Hepatocyte (in vitro differentiated cells): ENCODE results near the gene CBL. TPM values are rescaled to one million over a fixed set of nuclear protein-coding genes. Genes with fewer than 3 reads are reported as not detected.

Experiments
- DNase-seq: peaks from one replicate; pipeline ENCODE4 v3.0.0-alpha.2; 2016; ENCODE audit warnings: low spot score
- H2AFZ ChIP-seq: fragments of 200-600 bp; sonication (generic); 2 replicates; pipeline ENCODE4 v1.6.0; 2016; ENCODE audit warnings: antibody characterized with exemption, mild to moderate bottlenecking
- H3K27ac ChIP-seq: fragments of 200-600 bp; sonication (generic); 2 replicates; pipeline ENCODE4 v1.5.1; 2016; ENCODE audit warnings: mild to moderate bottlenecking
- H3K27me3 ChIP-seq: fragments of 200-600 bp; sonication (generic); 2 replicates; pipeline ENCODE4 v1.6.1; 2016
- H3K36me3 ChIP-seq: fragments of 200-600 bp; sonication (generic); replicated peaks from 2 replicates; pipeline ENCODE4 v1.5.1; 2016; ENCODE audit warnings: low read depth; ENCODE audit not compliant: insufficient read depth
- H3K4me1 ChIP-seq: fragments of 200-600 bp; sonication (generic); 2 replicates; pipeline ENCODE4 v1.5.1; 2016; ENCODE audit warnings: mild to moderate bottlenecking, moderate library complexity; ENCODE audit not compliant: insufficient read depth
- H3K4me2 ChIP-seq: fragments of 200-600 bp; sonication (generic); 2 replicates; pipeline ENCODE4 v1.6.0; 2016
- H3K4me3 ChIP-seq: fragments of 200-600 bp; sonication (generic); 2 replicates; pipeline ENCODE4 v1.5.1; 2016; ENCODE audit warnings: mild to moderate bottlenecking
- H3K79me2 ChIP-seq: fragments of 200-600 bp; sonication (generic); 2 replicates; pipeline ENCODE4 v1.6.0; 2017; ENCODE audit warnings: mild to moderate bottlenecking
- H3K9me2 ChIP-seq: fragments of 200-600 bp; sonication (generic); replicated peaks from 2 replicates; pipeline ENCODE4 v1.6.0; 2017; ENCODE audit warnings: mild to moderate bottlenecking; ENCODE audit not compliant: insufficient read depth
- H3K9me3 ChIP-seq: fragments of 200-600 bp; sonication (generic); 2 replicates; pipeline ENCODE4 v1.5.1; 2016; ENCODE audit warnings: low read depth, mild to moderate bottlenecking
- H4K20me1 ChIP-seq: fragments of 200-600 bp; sonication (generic); 2 replicates; pipeline ENCODE4 v1.6.0; 2016; ENCODE audit warnings: mild to moderate bottlenecking; ENCODE audit not compliant: insufficient read depth, poor library complexity, severe bottlenecking
- EZH2 ChIP-seq: fragments of 200-600 bp; sonication (generic); IDR thresholded peaks from 2 replicates; pipeline ENCODE4 v1.6.1; 2016; ENCODE audit warnings: antibody characterized with exemption, mild to moderate bottlenecking, borderline replicate concordance
- EZH2phosphoT487 ChIP-seq: fragments of 200-600 bp; sonication (generic); IDR thresholded peaks from one replicate; pipeline ENCODE4 v1.6.1; 2018; ENCODE audit warnings: antibody characterized with exemption, mild to moderate bottlenecking, low read depth, moderate library complexity; ENCODE audit not compliant: unreplicated experiment, severe bottlenecking
- WGBS: methylation state at CpG from one replicate; pipeline ENCODE4 v1.1.6; 2016; ENCODE audit warnings: low lambda C conversion rate; ENCODE audit errors: missing lambda C conversion rate; 5-methylcytosine and 5-hydroxymethylcytosine counted together
- polyA plus RNA-seq: library from polyadenylated mRNA; unstranded; fragments of >200 nt; fragmentation: Nextera tagmentation; extraction: Ambion mirVana; gene quantifications from 2 replicates; pipeline ENCODE4 v1.2.1, GENCODE V29; 2016
- total RNA-seq: library from RNA; depleted of rRNA; stranded (reverse); fragments of >200 nt; gene quantifications from 2 replicates; pipeline ENCODE4 v1.2.3, GENCODE V29; 2014
- TF ChIP-seq, protein P1 (sequence below): fragments of 200-600 bp; sonication (generic); IDR thresholded peaks from 2 replicates; pipeline ENCODE4 v1.5.1; 2016; ENCODE audit warnings: antibody characterized with exemption, mild to moderate bottlenecking; ENCODE audit not compliant: poor library complexity

The CBL gene
- total RNA-seq (12.1 and 15.6 TPM in 2 replicates), polyA plus RNA-seq (4.6 and 6.6 TPM in 2 replicates)

- H2AFZ ChIP-seq = peak within 1 kb of the TSS; percentile 99
- peak; percentile 97 for DNase-seq
- H3K27me3 ChIP-seq = no peaks in the 10 kb centered on the region
- WGBS = 4% methylated on average over 30 of the region's 88 CpGs
- H3K79me2 ChIP-seq = peaks cover 46% of the 10 kb centered on the region
- H3K4me1 ChIP-seq = peaks cover 8% of the 10 kb centered on the region
- H3K9me3 ChIP-seq = no peaks in the 10 kb centered on the region
- peak within 1 kb of the TSS; percentile 97 for H3K27ac ChIP-seq
- peak within 1 kb of the TSS; percentile 80 for H3K4me2 ChIP-seq
- H4K20me1 ChIP-seq = peaks cover 19% of the 10 kb centered on the region
- TF ChIP-seq, protein P1, sequence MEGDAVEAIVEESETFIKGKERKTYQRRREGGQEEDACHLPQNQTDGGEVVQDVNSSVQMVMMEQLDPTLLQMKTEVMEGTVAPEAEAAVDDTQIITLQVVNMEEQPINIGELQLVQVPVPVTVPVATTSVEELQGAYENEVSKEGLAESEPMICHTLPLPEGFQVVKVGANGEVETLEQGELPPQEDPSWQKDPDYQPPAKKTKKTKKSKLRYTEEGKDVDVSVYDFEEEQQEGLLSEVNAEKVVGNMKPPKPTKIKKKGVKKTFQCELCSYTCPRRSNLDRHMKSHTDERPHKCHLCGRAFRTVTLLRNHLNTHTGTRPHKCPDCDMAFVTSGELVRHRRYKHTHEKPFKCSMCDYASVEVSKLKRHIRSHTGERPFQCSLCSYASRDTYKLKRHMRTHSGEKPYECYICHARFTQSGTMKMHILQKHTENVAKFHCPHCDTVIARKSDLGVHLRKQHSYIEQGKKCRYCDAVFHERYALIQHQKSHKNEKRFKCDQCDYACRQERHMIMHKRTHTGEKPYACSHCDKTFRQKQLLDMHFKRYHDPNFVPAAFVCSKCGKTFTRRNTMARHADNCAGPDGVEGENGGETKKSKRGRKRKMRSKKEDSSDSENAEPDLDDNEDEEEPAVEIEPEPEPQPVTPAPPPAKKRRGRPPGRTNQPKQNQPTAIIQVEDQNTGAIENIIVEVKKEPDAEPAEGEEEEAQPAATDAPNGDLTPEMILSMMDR = peak; percentile 97
- no peak for TF ChIP-seq EZH2phosphoT487
- no peak for TF ChIP-seq EZH2
- H3K36me3 ChIP-seq = no peaks in the 10 kb centered on the region
- H3K4me3 ChIP-seq = peak within 1 kb of the TSS; percentile 99
- H3K9me2 ChIP-seq = no peaks in the 10 kb centered on the region
Measured at GRCh38 chr11:119205574-119206510, at the start of gene CBL. Gene CBL (plus strand): TSS chr11:119206339. CDS start chr11:119206418, 79 bp downstream.

DNA sequence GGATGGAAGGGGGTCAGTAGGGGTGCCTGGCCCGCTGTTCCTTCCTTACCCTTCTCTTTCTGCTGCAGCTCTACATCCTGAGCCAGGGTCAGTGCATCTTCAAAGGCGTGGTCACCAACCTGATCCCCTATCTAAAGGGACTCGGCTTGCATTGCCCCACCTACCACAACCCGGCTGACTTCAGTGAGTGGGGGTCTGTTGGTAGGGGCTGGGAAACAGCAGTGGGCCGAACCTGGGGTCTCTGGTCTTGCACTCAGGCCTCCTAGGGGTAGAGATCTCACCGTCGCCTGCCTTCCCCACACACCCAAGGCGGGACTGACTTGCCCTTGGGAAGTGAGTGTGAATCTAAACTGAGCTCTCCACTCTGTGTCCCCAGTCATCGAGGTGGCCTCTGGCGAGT lies 49.6 kb upstream of the CBL start:
- TF ChIP-seq, protein P1 = no peak
- TF ChIP-seq EZH2phosphoT487 = no peak
- no peak for TF ChIP-seq EZH2
- H3K9me3 ChIP-seq = no peaks in the 10 kb centered on the region
- H2AFZ ChIP-seq = no peak overlapping the region
- H3K27ac ChIP-seq = no peak overlapping the region
- H3K79me2 ChIP-seq = no peaks in the 10 kb centered on the region
- H3K4me3 ChIP-seq = no peak overlapping the region
- no peaks in the 10 kb centered on the region for H3K9me2 ChIP-seq
- no peaks in the 10 kb centered on the region for H3K36me3 ChIP-seq
- no peak overlapping the region for H3K4me2 ChIP-seq
- no peak for DNase-seq
- H4K20me1 ChIP-seq = no peaks in the 10 kb centered on the region
- no peaks in the 10 kb centered on the region for H3K4me1 ChIP-seq
- H3K27me3 ChIP-seq = no peaks in the 10 kb centered on the region
- 89% methylated on average over 10 of the region's 10 CpGs for WGBS

DNA sequence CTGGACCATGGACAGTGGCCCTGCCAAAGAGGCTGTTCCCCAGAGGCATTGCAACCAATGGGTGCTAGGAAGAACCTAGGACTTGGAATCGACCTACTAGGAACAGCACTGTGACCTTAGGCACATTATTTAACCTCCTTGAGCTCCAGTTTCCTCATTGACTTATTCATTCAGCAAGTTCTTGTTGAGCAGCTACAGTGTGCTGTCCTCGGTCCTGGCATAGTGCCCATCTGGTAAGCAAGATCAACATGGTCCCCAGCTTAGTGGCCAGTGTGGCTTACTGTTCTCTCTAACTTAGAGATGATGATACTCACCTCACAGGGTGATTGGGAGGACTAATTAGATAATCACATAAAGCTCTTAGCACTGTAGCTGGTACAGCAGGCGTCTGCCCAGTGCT lies 49.1 kb upstream of the CBL start:
- no peaks in the 10 kb centered on the region for H3K79me2 ChIP-seq
- no peaks in the 10 kb centered on the region for H3K27me3 ChIP-seq
- no peaks in the 10 kb centered on the region for H3K36me3 ChIP-seq
- no peaks in the 10 kb centered on the region for H3K9me3 ChIP-seq
- no peak overlapping the region for H3K4me3 ChIP-seq
- H2AFZ ChIP-seq = no peak overlapping the region
- no peaks in the 10 kb centered on the region for H3K4me1 ChIP-seq
- WGBS = 67% methylated on average over 3 of the region's 3 CpGs
- H4K20me1 ChIP-seq = no peaks in the 10 kb centered on the region
- TF ChIP-seq EZH2phosphoT487 (no peak), EZH2 (no peak)
- TF ChIP-seq, protein P1 = no peak
- no peak for DNase-seq
- H3K27ac ChIP-seq = no peak overlapping the region
- no peaks in the 10 kb centered on the region for H3K9me2 ChIP-seq
- H3K4me2 ChIP-seq = no peak overlapping the region
